Measurements from ENCODE around the gene PPARG.

The PPARG gene

GRCh38 chr3:12313519-12313918 lies 24.6 kb downstream of the PPARG start:
- no peak for DNase-seq (ENCODE audit: low read depth)

GRCh38 chr3:12316253-12316652 lies 27.4 kb downstream of the PPARG start:
- DNase-seq (ENCODE audit: low read depth) = no peak

- DNase-seq (ENCODE audit: low read depth) = no peak
Observed at GRCh38 chr3:12316729-12317351, 28.0 kb downstream of the PPARG start.

GRCh38 chr3:12317914-12318313 lies 29.0 kb downstream of the PPARG start:
- DNase-seq (ENCODE audit: low read depth) = no peak

GRCh38 chr3:12318758-12319621 lies 30.1 kb downstream of the PPARG start:
- DNase-seq (ENCODE audit: low read depth) = no peak

- no peak for DNase-seq (ENCODE audit: low read depth)
Observed at GRCh38 chr3:12321015-12321414, 32.1 kb downstream of the PPARG start.

- DNase-seq (ENCODE audit: low read depth) = no peak
Observed at GRCh38 chr3:12323237-12323636, 34.4 kb downstream of the PPARG start.

- no peak for DNase-seq (ENCODE audit: low read depth)
Observed at GRCh38 chr3:12325586-12326515, 37.0 kb downstream of the PPARG start.

GRCh38 chr3:12327021-12327420 lies 38.2 kb downstream of the PPARG start:
- no peak for DNase-seq (ENCODE audit: low read depth)

- DNase-seq (ENCODE audit: low read depth) = no peak
Observed at GRCh38 chr3:12328132-12328836, 39.4 kb downstream of the PPARG start.

GRCh38 chr3:12328837-12329462 lies 40.1 kb downstream of the PPARG start:
- no peak for DNase-seq (ENCODE audit: low read depth)

GRCh38 chr3:12334786-12335185 lies 45.9 kb downstream of the PPARG start:
- no peak for DNase-seq (ENCODE audit: low read depth)

- DNase-seq (ENCODE audit: low read depth) = no peak
Observed at GRCh38 chr3:12335421-12335820, 46.6 kb downstream of the PPARG start.

GRCh38 chr3:12336099-12336498 lies 47.2 kb downstream of the PPARG start:
- DNase-seq (ENCODE audit: low read depth) = no peak

GRCh38 chr3:12338595-12339546 lies 50.0 kb downstream of the PPARG start:
- no peak for DNase-seq (ENCODE audit: low read depth)

GRCh38 chr3:12339701-12340480 lies 51.0 kb downstream of the PPARG start:
- DNase-seq (ENCODE audit: low read depth) = no peak

- no peak for DNase-seq (ENCODE audit: low read depth)
Observed at GRCh38 chr3:12340506-12340905, 51.6 kb downstream of the PPARG start.

- no peak for DNase-seq (ENCODE audit: low read depth)
Observed at GRCh38 chr3:12342151-12342550, 53.3 kb downstream of the PPARG start.

GRCh38 chr3:12343047-12343501 lies 54.2 kb downstream of the PPARG start:
- no peak for DNase-seq (ENCODE audit: low read depth)

All from GM04503 (cell line).